HG03354 (cell line): ENCODE results near the gene TTC31.
"Not testable (repeated sequence)": the region's sequence is repeated elsewhere in the genome, so short reads cannot be mapped to it uniquely, and the experiment has no call there.

Experiments used
- ATAC-seq: cut with Tn5 transposase; IDR thresholded peaks from one replicate; pipeline ENCODE4 v1.9.1; 2021; ENCODE audit warnings: mild to moderate bottlenecking; ENCODE audit not compliant: unreplicated experiment, poor library complexity, severe bottlenecking

Gene TTC31

DNA sequence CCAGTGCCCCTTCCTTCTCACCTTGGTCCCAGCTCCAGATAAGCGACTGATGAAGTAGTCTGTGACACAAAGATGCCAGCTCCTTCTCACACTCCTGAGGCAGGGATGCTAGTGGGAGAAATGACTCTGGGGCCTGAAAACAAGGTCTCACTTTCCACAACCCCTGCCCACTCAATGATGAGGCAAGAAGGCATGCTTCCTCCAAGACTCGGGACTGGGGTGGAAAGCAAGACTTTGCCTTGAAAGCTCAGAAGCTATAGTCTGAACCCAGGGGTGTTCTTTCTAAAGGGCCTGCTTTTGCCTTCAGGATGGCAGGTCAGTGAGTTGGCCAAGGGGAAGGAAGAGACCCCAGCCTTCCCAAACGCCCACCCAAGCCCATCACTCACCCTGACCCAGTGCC, 1.4 kb upstream of the TTC31 start:
- no peak for ATAC-seq

DNA sequence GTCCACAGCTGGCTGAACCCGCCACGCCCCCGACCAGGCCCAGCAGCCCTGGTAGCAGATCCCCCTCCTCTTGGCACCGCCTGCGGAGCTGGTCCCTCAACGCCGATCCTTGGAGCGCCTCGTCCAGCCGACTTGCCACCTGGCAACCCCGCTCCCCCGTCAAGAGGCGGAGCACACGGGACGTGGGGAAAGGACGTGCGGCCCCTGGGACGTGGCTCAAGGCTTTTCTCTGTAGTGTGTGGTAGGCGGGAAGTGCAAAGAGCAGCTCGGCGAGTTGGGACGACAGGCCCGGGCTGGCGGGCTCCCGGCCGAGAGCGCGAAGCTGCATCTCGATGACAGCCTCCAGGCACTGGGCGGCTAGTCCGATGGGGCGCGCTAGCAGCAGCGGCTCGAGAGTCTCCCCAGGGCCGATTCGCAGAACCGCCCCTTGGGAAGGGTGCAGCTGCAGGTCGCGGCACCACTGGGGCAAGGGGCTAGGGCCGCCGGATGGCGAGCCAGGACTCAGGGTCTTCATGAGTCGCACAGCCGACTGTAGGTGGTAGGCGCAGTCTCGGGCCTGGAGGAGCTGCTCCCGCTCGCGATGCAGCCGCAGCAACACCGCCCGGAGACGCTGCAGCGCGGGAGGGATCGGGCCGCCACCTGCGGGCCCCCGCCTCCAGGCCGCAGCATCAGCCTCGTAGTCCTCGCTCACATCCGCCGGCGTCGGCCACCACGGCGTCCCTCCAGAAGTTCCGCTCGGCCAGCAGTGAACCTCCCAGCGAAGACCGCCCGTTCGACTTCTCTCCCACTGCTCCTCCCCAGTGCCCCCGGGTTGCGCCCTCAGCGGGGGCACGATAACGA, 700 bp upstream of the TTC31 start:
- peak; percentile 40 for ATAC-seq

DNA sequence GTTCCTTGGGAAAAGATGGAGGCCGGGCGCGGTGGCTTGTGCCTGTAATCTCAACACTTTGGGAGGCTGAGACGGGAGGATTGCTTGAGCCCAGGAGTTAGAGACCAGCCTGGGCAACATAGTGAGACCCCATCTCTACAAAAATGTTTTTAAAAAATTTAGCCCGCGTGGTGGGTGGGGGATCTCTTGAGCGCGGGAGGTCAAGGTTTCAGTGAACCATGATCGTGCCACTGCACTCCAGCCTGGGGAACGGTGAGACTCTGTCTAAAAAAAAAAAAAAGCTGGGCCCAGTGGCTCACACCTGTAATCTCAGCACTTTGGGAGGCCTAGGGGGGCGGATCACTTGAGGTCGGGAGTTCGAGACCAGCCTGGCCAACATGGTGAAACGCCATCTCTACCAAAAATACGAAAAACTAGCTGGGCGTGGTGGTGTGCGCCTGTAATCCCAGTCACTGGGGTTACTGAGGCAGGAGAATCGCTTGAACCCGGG, 839 bp downstream of the TTC31 start:
- ATAC-seq = not testable (repeated sequence)

DNA sequence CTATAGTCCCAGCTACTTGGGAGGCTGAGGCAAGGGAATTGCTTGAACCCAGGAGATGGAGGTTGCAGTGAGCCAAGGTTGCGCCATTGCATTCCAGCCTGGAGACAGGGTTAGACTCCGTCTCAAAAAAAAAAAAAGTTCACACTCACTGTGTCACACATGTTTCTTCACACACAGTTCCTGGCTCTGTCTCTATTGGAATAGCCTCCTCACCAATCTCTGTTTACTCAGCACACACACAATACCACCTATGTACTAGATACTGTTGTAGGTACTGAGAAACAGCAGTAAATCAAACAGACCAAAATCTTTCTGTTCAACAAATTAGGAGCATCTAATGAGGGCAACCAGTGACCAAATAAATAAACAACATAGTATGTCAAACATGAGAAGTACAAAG, 3.3 kb downstream of the TTC31 start:
- no peak for ATAC-seq

DNA sequence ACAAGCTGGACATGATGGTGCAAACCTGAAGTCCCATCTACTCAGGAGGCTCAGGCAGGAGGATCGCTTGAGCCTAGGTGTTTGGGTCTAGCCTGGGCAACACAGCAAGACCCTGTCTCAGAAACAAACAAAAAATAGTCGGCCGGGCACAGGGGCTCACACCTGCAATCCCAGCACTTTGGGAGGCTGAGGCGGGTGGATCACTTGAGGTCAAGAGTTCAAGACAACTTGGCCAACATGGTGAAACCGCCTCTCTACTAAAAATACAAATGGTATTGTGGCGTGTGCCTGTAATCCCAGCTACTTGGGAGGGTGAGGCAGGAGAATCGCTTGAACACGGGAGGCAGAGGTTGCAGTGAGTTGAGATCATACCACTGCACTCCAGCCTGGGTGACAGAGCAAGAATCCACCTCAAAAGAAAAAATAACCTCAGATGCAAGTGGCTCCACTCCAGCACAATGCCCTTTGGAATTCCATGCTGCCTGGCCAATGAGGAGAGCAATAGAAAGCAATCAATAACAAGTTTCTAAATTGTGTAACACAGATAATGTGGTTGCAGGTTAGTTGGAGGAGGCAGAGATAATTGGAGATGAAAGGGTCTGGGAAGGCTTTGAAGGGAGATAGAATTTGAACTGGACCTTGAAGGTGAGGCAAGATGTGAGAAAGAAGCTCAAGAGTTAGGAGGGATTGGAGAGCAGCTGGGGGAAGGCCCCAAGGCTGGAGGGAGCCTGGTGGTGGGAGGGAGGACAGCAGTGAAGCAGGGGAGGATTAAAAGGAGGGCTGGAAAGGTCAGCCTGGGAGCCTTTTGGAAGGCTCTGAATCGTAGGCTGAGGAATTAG, 6.0 kb downstream of the TTC31 start:
- ATAC-seq = no peak

DNA sequence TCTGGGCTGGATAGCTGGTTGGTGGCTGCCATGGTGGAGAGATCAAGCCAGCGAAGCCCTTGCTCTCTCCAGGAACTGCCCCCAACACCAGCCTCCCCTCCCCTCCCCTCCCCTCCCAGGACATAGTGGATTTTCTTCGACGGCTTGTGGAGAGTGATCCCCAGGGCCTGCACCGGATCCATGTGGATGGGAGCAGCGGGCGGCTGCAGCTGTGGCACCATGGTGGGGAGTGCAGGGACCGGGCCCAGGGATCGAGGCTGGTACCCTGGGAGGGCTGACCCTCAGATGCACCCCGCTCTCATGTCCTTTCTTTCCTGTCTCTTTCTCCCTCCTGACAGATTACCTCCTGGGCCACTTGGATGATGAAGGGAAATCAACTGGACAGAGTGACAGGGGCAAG, 7.0 kb downstream of the TTC31 start:
- no peak for ATAC-seq

DNA sequence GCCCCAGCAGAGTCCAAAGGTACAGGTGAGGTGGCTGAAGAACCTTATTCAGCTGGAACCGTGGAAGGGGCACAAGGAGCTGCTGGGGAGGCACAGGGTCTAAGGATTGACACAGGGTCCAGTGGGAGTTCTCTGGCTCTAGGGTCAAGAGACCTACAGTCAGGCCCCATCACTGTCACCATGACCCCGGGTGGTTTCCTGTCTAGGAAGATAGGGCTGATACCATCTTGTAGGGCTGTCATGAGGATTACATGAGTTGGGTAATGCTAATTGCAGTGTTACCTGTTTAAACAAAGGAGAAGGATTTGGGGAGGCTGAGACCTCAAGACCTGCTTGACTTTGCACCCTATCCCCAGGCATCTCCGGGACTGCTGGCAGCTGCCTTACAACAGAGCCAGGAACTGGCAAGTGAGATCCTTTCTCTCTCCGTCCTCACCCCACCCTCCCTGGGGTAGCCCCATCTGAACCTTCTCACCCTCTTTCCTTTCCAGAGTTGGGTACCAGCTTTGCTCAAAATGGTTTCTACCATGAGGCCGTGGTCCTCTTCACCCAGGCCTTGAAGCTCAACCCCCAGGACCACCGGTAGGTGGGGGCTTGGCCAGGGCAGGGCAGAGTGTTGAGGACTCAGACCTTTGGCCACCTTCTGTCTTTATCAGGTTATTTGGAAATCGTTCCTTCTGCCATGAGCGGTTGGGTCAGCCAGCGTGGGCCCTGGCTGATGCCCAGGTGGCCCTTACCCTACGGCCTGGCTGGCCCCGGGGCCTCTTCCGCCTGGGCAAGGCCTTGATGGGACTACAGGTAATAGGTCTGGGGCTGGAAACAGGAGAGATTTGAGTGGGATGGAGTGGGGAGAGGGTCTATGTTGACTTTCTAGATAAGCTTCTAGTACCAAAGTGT, 9.0 kb downstream of the TTC31 start:
- ATAC-seq = no peak

DNA sequence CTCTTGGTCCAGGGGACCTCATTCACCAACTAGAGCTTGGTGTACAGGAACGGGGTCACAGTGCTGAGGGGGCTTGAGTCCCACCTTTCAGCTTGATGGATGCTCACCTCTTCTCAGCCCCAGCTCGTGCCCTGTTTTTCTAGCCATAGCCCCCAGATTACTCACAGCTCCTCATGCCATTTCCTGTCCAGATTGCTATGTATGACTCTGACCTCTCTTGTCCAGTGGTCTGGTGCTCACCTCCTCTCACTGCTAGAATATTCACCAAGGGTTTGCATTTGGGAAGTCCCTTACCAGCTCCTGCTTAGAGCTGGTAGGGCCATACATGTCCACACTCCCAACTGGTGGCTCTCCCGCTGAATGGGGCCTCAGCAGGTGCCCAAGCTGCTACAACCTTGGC, 10.7 kb downstream of the TTC31 start:
- no peak for ATAC-seq

DNA sequence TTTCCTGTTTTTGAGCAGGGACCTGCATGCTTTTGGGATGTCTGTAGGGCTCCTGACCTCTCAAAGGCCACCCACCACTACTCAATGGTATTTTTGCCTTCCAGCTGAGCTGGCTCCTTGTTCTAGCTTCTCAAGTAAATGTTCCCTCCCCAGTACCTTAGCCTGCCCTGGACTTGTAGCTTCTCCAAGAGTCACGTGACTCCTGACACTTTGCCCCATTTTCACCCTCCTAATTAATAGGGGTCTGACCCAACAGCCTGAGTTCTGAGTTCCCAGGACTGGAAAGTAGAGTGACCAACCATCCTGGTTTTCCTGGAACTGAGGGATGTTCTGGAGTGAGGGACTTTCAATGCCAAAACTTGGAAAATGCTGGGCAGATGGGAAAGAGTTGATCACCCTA, 12.6 kb downstream of the TTC31 start:
- ATAC-seq = no peak

DNA sequence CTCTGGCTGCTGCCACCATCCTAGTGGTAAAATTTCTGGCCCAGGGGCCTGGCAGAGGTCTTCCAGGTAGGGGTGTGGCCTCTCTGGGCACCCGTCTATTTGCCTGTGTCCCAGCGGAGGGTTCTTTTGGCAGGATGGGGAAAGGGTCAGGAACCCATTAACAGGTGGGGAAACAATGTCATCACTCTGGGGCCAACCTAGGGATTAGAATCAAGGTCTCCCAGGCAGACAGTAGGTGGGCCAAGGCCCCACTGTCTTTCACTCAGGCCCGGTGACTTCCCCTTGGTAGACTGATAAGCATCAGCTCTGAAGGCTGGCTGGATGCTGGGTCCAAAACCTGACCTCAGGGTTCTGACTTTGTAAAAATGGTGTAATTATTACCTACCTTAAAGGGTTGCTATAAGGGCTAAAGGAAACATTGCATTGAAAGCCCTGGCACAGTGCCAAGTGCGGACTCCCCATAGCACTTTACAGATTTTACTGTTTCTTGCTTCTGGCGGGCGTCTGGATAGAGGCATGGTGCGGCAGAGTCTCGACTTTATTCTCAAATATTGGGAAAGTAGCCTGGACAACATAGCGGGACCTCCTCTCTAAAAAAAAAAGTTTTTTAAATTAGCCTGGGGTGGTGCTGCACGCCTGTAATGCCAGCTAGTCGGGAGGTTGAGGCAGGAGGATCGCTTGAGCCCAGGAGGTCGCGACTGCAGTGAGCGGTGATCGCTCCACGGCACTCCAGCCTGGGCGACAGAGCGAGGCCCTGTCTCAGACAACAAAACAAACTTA, 14.3 kb downstream of the TTC31 start:
- no peak for ATAC-seq

DNA sequence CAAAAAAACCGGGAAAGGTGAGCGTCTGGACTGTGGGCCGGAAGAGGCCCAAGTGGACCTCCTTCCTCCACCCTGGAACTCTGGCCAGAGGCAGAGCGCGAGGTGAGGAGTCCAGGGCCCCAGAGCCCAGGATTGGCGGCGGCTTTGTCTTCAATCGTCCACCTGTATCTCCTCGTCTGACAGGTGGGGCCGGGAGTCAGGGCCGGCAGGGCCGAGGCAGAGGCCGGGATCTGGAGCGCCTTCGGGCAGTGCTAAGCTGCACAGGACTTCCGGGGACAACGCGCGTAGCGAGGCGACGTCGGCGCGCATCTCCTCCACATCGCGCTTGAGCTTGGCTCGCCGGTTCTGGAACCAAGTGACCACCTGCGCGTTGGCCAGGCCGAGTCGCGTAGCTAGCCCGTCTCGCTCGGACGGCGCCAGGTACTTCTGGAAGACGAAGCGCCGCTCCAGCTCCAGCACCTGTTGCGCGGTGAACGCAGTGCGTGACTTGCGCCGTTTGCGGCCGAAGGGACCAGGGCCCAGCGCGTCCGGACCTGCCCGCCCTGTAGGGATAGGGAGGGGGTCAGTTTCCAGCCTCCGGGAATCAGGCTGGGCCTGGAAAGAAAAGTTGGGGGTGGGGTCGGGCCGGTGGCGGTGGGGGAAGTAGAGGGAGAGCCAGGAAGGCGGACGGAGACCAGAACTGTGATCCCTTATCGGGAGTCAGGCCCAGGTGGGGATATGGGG, 15.1 kb downstream of the TTC31 start:
- no peak for ATAC-seq

DNA sequence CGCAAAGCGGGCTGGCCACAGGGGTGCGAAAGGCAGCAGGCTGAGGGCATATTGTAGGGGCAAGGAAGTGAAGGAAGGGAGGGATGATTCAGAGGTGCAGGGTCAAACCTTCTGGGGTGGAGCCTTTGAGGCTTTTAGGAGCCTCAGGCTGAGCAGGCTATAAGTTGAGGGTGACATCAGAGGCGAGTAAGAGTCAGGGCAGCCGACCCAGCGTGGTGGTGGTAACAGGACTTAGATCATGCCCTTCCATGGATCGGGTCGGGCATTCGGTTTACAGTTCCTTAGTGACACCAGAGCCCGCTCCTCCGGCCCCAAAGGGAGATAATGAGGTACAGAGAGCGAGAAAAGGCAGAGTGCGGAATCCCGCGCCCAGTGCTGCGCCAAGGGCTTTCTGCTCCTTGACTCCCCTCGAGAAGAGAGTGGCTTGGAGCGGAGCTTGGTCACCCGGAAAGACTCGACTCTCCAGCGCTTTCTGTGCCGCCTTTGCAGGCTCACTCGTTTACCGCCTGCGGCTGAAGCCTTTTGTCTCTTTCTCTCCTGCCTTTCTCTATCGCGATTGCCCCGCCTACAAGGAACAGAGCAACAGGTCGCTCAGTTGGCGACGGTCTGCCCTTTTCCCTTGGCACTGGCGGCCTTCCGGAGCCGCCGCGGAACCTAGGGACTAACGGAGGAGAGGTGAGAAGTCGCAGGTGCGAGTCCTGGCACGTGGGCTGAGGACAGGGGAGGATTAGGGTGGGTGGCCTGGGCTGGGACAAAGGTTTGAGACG, 15.8 kb downstream of the TTC31 start:
- no peak for ATAC-seq

DNA sequence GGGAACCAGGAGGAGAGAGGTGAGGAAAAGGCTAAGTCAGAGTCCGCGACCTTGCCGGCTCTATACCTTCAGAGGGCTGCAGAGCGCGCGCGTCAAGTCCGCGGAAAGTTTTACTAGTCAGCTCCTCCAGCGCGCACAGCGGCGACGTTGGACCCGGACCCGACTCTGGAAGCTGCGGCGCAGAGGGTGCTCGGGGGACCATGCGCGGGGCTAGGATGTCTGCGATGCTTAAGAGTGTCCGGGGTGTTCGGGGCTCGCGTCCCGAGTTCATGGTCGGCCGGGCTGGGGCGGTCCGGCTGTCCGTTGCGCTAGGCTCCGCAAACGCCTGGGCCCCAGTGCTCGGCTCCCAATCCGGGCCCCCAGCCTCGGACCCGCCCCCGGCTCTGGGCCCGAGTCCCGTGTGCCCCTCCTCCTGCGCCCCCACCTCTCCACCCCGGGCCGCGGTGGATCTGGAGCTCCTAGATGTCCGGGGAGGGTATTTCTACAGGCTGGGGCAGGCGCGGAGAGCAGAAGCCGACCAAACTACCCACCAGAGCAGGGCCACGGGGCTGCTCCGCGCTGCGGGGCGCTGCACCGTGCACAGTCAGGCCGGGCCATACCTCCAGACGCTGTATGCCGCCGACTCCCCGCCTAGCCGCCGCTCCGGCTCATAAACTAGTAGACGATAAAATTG, 16.5 kb downstream of the TTC31 start, which contains the start of gene LBX2:
Gene LBX2, minus strand, starts transcription at position 337 of the 673 bp plus-strand sequence. Its CDS starts 66 bp downstream, at position 271.
- no peak for ATAC-seq

DNA sequence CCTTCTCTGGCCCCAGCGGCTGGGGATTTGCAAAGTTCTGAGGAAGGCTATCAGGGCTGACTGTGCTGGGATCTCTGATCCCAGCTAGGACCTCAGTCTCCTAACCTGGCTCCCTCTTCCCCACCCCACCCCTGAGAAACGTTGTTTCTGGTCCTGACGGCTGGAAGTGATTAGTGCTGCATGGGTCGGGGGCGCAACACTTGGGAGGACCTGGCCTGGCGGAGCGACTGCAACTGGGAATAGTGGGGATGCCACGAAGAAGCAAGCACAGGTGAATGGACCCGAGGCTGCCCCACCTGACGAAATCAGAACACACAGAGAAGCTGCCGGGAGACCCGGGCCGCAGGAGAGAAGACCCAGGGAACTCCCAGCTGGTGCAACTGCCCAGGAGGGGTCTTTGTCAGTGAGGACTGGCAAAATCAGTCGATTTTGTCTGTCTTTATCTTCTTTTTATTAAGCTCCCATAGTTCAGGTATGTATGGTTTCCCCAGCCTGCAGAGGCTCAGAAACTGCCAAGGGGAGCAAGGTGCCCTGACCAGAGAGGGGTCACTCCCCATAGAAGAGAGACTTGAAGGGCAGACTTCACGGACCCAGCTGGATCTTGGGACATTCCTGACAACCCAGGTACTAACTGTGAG, 17.2 kb downstream of the TTC31 start:
- ATAC-seq = no peak

DNA sequence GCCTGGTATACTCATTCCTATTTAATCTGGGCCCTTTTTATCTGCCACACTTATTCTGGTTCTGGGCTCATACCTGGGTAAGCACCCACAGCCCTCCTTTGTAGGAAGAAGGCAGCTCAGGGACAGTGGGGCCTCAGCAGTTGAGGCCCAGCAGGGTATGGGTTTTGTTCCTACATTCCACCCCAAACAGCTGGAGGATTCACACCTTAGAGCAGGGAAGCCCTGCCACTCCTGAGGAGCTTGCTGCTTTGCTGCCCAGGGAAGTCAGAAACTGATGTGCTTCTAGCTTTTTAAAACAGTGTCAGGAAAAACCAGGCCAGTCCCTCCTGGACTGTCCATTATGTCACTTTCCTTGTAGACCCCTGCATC, 17.7 kb downstream of the TTC31 start:
- no peak for ATAC-seq

DNA sequence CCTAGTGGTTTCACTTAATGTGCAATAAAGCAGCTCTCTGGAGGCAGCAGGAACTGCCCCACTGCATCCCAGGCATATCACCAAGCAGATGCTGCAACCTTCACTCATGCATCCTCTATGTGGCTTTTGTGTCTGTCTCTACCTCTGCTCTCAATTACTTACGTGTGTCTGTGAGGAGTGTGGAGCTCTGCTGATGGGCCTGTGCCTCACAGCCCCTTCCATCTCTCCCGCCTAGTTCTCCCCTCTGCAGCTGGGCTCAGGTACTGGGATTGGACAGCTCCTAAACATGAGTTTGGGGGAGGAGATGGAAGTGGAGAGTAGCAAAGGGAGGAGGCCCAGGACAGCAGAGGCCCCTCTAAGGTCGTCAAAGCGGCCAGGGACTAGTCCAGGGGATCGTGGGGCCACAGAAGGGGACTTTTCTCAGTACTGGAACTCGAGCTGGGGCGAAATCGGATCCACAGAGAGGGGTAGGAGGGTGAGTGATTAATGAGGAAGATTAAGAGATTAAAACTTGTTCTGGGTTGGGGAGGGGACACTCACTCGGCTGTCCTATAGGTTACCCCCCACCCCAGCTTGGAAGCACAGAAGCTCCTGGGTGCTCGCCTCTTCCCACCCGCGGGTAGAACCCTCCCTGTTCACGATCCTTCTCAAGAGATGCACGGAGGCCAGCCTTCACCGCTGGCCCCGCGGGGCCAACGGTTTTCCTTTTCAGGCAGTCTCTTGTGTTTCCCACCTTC, 18.6 kb downstream of the TTC31 start:
- ATAC-seq = no peak
